MM.1S (cell line): ENCODE data around the gene NPAS1.
A peak's percentile ranks its signal among the peaks of the same experiment; 100 is the strongest.

Experiments
- DNase-seq: peaks from one replicate; pipeline ENCODE4 v3.0.0-alpha.2; 2015
- H2AFZ ChIP-seq: fragments of 300-600 bp; sonication (generic); 2 replicates; pipeline ENCODE4 v1.6.0; 2016; ENCODE audit warnings: antibody characterized with exemption, low read length
- H3F3A ChIP-seq: fragments of 300-600 bp; sonication (generic); 2 replicates; pipeline ENCODE4 v1.6.1; 2016; ENCODE audit warnings: mild to moderate bottlenecking, antibody characterized with exemption, low read length, moderate library complexity, mixed read lengths; ENCODE audit not compliant: insufficient read depth
- H3K27ac ChIP-seq: fragments of 300-600 bp; sonication (generic); 2 replicates; pipeline ENCODE4 v1.5.1; 2016; ENCODE audit warnings: mild to moderate bottlenecking, low read length
- H3K27me3 ChIP-seq: fragments of 300-600 bp; sonication (generic); replicated peaks from 2 replicates; pipeline ENCODE4 v1.6.0; 2016; ENCODE audit warnings: low read length; ENCODE audit not compliant: insufficient read depth
- H3K36me3 ChIP-seq: fragments of 300-600 bp; sonication (generic); replicated peaks from 2 replicates; pipeline ENCODE4 v1.6.1; 2016; ENCODE audit warnings: mild to moderate bottlenecking, low read length, mixed read lengths; ENCODE audit not compliant: insufficient read depth
- H3K4me1 ChIP-seq: fragments of 300-600 bp; sonication (generic); 2 replicates; pipeline ENCODE4 v1.6.1; 2016; ENCODE audit warnings: low read length, mixed read lengths
- H3K4me2 ChIP-seq: fragments of 300-600 bp; sonication (generic); 2 replicates; pipeline ENCODE4 v1.6.0; 2016; ENCODE audit warnings: low read depth, low read length
- H3K4me3 ChIP-seq: fragments of 300-600 bp; sonication (generic); 2 replicates; pipeline ENCODE4 v1.5.1; 2016; ENCODE audit warnings: low read length, mixed read lengths
- H3K79me2 ChIP-seq: fragments of 300-600 bp; sonication (generic); 2 replicates; pipeline ENCODE4 v1.6.1; 2016; ENCODE audit warnings: mixed run types, low read length, mixed read lengths
- H3K9ac ChIP-seq: fragments of 300-600 bp; sonication (generic); 2 replicates; pipeline ENCODE4 v1.6.1; 2016; ENCODE audit warnings: low read length, mixed read lengths
- H3K9me2 ChIP-seq: fragments of 300-600 bp; sonication (generic); replicated peaks from 2 replicates; pipeline ENCODE4 v1.6.1; 2016; ENCODE audit warnings: mild to moderate bottlenecking, low read length, mixed read lengths; ENCODE audit not compliant: insufficient read depth
- H3K9me3 ChIP-seq: fragments of 300-600 bp; sonication (generic); replicated peaks from 2 replicates; pipeline ENCODE4 v1.6.1; 2016; ENCODE audit warnings: mild to moderate bottlenecking, low read length, mixed read lengths; ENCODE audit not compliant: insufficient read depth
- H4K20me1 ChIP-seq: fragments of 300-600 bp; sonication (generic); 2 replicates; pipeline ENCODE4 v1.6.1; 2016; ENCODE audit warnings: mild to moderate bottlenecking, low read length, moderate library complexity, mixed read lengths; ENCODE audit not compliant: insufficient read depth
- CTCF ChIP-seq: fragments of 300-600 bp; sonication (generic); IDR thresholded peaks from 2 replicates; pipeline ENCODE4 v1.5.1; 2016; ENCODE audit warnings: antibody characterized with exemption, low read length, mixed read lengths
- EZH2 ChIP-seq: fragments of 300-600 bp; sonication (generic); optimal IDR thresholded peaks from 2 replicates; pipeline ENCODE3; 2017; ENCODE audit warnings: low read depth, mild to moderate bottlenecking, antibody characterized with exemption, low read length, mixed read lengths
- EZH2phosphoT487 ChIP-seq: fragments of 300-600 bp; sonication (generic); IDR thresholded peaks from 2 replicates; pipeline ENCODE4 v1.6.1; 2018; ENCODE audit warnings: antibody characterized with exemption, low read length

Gene NPAS1

DNA sequence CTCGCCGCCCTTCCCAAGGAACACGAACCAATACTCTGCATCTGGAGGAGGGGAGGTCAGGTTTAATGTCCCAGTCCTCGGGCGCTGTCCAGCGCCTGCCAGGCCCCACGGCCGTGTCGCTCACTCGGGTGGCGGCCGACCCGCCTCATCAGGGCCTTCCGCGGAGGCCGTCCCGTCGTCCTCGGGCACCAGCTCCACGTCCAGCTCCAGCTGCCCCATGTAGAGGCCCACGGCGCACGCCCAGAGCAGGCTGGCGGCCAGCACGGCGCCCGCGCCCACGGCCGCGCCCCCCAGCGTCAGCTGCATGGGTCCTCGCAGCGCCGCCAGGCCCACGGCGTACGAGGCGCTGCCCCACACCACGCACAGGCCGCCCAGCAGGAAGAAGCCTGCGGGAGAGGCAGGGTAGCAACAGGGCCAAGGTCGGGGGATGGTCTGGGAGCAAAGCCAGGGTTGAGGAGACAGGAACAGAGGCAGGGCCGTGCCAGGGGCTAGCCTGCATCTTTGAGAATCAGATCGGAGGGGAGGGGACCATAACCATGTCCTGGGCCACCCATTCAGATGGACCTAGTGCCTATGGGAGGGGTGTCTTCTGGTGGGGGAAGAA, 26.3 kb downstream of the NPAS1 start:
- Histone ChIP-seq H3K79me2 (0 out of 2 replicates have a peak, but pooled peaks cover 6% of the 10 kb centered on the region), H3K9ac (no peak overlapping the region), H3K4me3 (no peak overlapping the region), H3K36me3 (no peaks in the 10 kb centered on the region), H3K4me1 (no peaks in the 10 kb centered on the region), H2AFZ (no peak overlapping the region), H3K4me2 (no peak overlapping the region), H3K9me3 (no peaks in the 10 kb centered on the region), H3F3A (no peaks in the 10 kb centered on the region), H3K27ac (no peak overlapping the region), H3K9me2 (no peaks in the 10 kb centered on the region), H4K20me1 (no peaks in the 10 kb centered on the region), H3K27me3 (no peaks in the 10 kb centered on the region)
- no peak for TF ChIP-seq CTCF
- no peak for TF ChIP-seq EZH2
- TF ChIP-seq EZH2phosphoT487, result no peak
- DNase-seq, result no peak

GRCh38 chr19:47047272-47047762, 27.7 kb downstream of the NPAS1 start:
- Histone ChIP-seq H3K79me2 (0 out of 2 replicates have a peak, but pooled peaks cover 6% of the 10 kb centered on the region), H3K27ac (no peak overlapping the region), H3K9me2 (no peaks in the 10 kb centered on the region), H3F3A (no peaks in the 10 kb centered on the region), H3K4me3 (0 out of 2 replicates have a peak overlapping the region, but pooled peaks have one; percentile 93), H3K9ac (no peak overlapping the region), H2AFZ (no peak overlapping the region), H4K20me1 (no peaks in the 10 kb centered on the region), H3K4me2 (no peak overlapping the region; the same call in 1 of the 2 replicates), H3K4me1 (no peaks in the 10 kb centered on the region), H3K9me3 (no peaks in the 10 kb centered on the region), H3K36me3 (no peaks in the 10 kb centered on the region), H3K27me3 (no peaks in the 10 kb centered on the region)
- TF ChIP-seq CTCF (no peak), EZH2 (no peak), EZH2phosphoT487 (no peak)
- no peak for DNase-seq

DNA sequence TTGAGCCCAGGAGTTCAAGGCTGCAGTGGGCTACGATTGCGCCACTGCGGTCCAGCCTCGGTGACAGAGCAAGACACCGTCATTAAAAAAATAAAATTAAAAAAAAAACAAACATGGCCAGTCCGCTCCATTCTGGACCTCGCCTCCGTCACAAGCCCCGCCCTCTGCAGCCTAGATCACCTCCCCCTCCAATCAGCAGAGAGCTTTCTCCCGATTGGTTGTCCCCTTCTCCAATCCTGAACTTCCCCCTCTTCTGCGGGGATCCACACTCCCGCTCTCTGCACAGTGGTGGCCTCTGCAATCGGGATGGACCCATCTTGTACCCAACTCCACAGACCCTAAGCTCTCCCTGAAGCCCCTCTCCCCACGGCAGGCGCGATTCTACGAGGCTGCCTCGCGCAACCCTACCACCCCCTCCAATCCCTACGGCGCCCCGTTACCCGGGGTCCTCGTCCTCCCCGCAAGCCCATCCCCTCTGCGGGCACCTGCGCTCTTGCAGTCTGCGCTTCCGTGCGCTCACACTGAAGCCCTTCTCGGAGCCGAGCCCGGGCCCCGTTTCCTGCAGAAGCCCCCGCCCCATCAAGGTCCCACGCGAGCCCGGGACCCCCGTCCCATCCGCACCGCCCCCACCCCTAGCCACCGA, 28.2 kb downstream of the NPAS1 start:
- peak overlapping the region; percentile 60; the same call in 1 of the 2 replicates for H3K9ac ChIP-seq
- H3F3A ChIP-seq, result no peaks in the 10 kb centered on the region
- no peaks in the 10 kb centered on the region for H3K9me2 ChIP-seq
- H3K36me3 ChIP-seq, result no peaks in the 10 kb centered on the region
- H3K4me2 ChIP-seq, result peak overlapping the region; percentile 89
- no peaks in the 10 kb centered on the region for H3K9me3 ChIP-seq
- peak overlapping the region; percentile 100 for H2AFZ ChIP-seq
- peak overlapping the region; percentile 93 for H3K4me3 ChIP-seq
- H3K4me1 ChIP-seq, result no peaks in the 10 kb centered on the region
- no peak for TF ChIP-seq CTCF
- 0 out of 2 replicates have a peak, but pooled peaks cover 6% of the 10 kb centered on the region for H3K79me2 ChIP-seq
- H3K27me3 ChIP-seq, result no peaks in the 10 kb centered on the region
- no peak overlapping the region for H3K27ac ChIP-seq
- no peaks in the 10 kb centered on the region for H4K20me1 ChIP-seq
- DNase-seq, result peak; percentile 71
